HPDE6-E6E7 (cell line): ENCODE results near the gene MYCBPAP.

ENCODE experiments used
- DNase-seq: peaks from one replicate; pipeline ENCODE4 v3.0.0; 2011; ENCODE audit warnings: missing footprints; ENCODE audit errors: extremely low spot score

The MYCBPAP gene

GRCh38 chr17:50556803-50557202 lies 48.6 kb downstream of the MYCBPAP start:
- no peak for DNase-seq

GRCh38 chr17:50557630-50558029 lies 49.4 kb downstream of the MYCBPAP start:
- DNase-seq, result no peak

GRCh38 chr17:50558091-50558490 lies 49.9 kb downstream of the MYCBPAP start:
- DNase-seq, result no peak

- DNase-seq, result no peak
Observed at GRCh38 chr17:50558581-50558940, 50.3 kb downstream of the MYCBPAP start.

GRCh38 chr17:50558941-50559614 lies 50.8 kb downstream of the MYCBPAP start:
- DNase-seq, result no peak

- DNase-seq, result peak; percentile 54
Observed at GRCh38 chr17:50559674-50560184, 51.5 kb downstream of the MYCBPAP start.

GRCh38 chr17:50560185-50560824 lies 52.1 kb downstream of the MYCBPAP start, which contains the start of gene CACNA1G:
TSS of gene CACNA1G (plus strand) at chr17:50560715. CDS start at chr17:50561460, 745 bp downstream.
- peak; percentile 93 for DNase-seq

- DNase-seq, result no peak
Observed at GRCh38 chr17:50560931-50561745, 52.9 kb downstream of the MYCBPAP start.

GRCh38 chr17:50561746-50562141 lies 53.5 kb downstream of the MYCBPAP start:
- no peak for DNase-seq

- DNase-seq, result no peak
Observed at GRCh38 chr17:50562242-50563091, 54.2 kb downstream of the MYCBPAP start.

GRCh38 chr17:50563092-50563511 lies 54.9 kb downstream of the MYCBPAP start:
- DNase-seq, result no peak

- DNase-seq, result no peak
Observed at GRCh38 chr17:50564916-50565315, 56.7 kb downstream of the MYCBPAP start.

GRCh38 chr17:50565402-50566350 lies 57.4 kb downstream of the MYCBPAP start:
- no peak for DNase-seq

- DNase-seq, result no peak
Observed at GRCh38 chr17:50566886-50567285, 58.6 kb downstream of the MYCBPAP start.

GRCh38 chr17:50568659-50569058 lies 60.4 kb downstream of the MYCBPAP start:
- no peak for DNase-seq

- no peak for DNase-seq
Observed at GRCh38 chr17:50569592-50569991, 61.4 kb downstream of the MYCBPAP start.

- DNase-seq, result no peak
Observed at GRCh38 chr17:50570032-50570431, 61.8 kb downstream of the MYCBPAP start.

GRCh38 chr17:50570528-50570927 lies 62.3 kb downstream of the MYCBPAP start:
- no peak for DNase-seq

GRCh38 chr17:50571681-50572080 lies 63.4 kb downstream of the MYCBPAP start:
- DNase-seq, result no peak

- DNase-seq, result no peak
Observed at GRCh38 chr17:50572541-50572940, 64.3 kb downstream of the MYCBPAP start.
